GM12891 (cell line): ENCODE measurements around the gene YWHAG.

ENCODE experiments used
- PAX5 ChIP-seq: IDR thresholded peaks from 2 replicates; pipeline ENCODE4 v1.6.1; 2011; ENCODE audit warnings: low read length, moderate library complexity, mild to moderate bottlenecking; ENCODE audit not compliant: insufficient read depth, severe bottlenecking
- POLR2A ChIP-seq: IDR thresholded peaks from 2 replicates; pipeline ENCODE4 v1.6.1; 2011; ENCODE audit warnings: low read depth, low read length, control low read depth
- POLR2AphosphoS5 ChIP-seq: IDR thresholded peaks from 2 replicates; pipeline ENCODE4 v1.6.1; 2011; ENCODE audit warnings: low read depth, low read length, control low read depth
- POU2F2 ChIP-seq: IDR thresholded peaks from 2 replicates; pipeline ENCODE4 v1.6.1; 2011; ENCODE audit warnings: low read depth, mild to moderate bottlenecking, control low read depth, low read length, moderate library complexity
- SPI1 ChIP-seq: IDR thresholded peaks from 2 replicates; pipeline ENCODE4 v1.6.1; 2011; ENCODE audit warnings: low read depth, low read length, control low read depth
- TAF1 ChIP-seq: IDR thresholded peaks from 2 replicates; pipeline ENCODE4 v1.6.1; 2011; ENCODE audit warnings: low read depth, low read length, control low read depth

- TF ChIP-seq POLR2AphosphoS5 (0 out of 2 replicates have a peak, but pooled peaks have one; percentile 68), POLR2A (peak; percentile 43), TAF1 (peak; percentile 21; the same call in 1 of the 2 replicates), SPI1 (no peak), PAX5 (no peak), POU2F2 (no peak)
Measured at GRCh38 chr7:76317782-76318487, 40.9 kb downstream of the YWHAG start.
